Activated naive CD4-positive, alpha-beta T cell treated with anti-CD3 and anti-CD28 coated beads, Interleukin-2, amount 50 U/mL, for 24 hours (primary cell): ENCODE measurements around the gene TAF12.
"Not testable (repeated sequence)": the region's sequence is repeated elsewhere in the genome, so short reads cannot be mapped to it uniquely, and the experiment has no call there.

Experiments used
- H3K27ac Mint-ChIP-seq: one replicate; pipeline ENCODE4 v1.8.0; 2021; ENCODE audit warnings: mild to moderate bottlenecking, mixed read lengths
- H3K27me3 Mint-ChIP-seq: one replicate; pipeline ENCODE4 v1.8.0; 2021; ENCODE audit warnings: mixed read lengths
- H3K36me3 Mint-ChIP-seq: one replicate; pipeline ENCODE4 v1.8.0; 2021; ENCODE audit warnings: mixed read lengths
- H3K4me1 Mint-ChIP-seq: one replicate; pipeline ENCODE4 v1.8.0; 2021; ENCODE audit warnings: mixed read lengths
- H3K4me3 Mint-ChIP-seq: one replicate; pipeline ENCODE4 v1.8.0; 2021; ENCODE audit warnings: mild to moderate bottlenecking, mixed read lengths
- H3K9me3 Mint-ChIP-seq: one replicate; pipeline ENCODE4 v1.8.0; 2021; ENCODE audit warnings: mixed read lengths

TAF12 gene

DNA sequence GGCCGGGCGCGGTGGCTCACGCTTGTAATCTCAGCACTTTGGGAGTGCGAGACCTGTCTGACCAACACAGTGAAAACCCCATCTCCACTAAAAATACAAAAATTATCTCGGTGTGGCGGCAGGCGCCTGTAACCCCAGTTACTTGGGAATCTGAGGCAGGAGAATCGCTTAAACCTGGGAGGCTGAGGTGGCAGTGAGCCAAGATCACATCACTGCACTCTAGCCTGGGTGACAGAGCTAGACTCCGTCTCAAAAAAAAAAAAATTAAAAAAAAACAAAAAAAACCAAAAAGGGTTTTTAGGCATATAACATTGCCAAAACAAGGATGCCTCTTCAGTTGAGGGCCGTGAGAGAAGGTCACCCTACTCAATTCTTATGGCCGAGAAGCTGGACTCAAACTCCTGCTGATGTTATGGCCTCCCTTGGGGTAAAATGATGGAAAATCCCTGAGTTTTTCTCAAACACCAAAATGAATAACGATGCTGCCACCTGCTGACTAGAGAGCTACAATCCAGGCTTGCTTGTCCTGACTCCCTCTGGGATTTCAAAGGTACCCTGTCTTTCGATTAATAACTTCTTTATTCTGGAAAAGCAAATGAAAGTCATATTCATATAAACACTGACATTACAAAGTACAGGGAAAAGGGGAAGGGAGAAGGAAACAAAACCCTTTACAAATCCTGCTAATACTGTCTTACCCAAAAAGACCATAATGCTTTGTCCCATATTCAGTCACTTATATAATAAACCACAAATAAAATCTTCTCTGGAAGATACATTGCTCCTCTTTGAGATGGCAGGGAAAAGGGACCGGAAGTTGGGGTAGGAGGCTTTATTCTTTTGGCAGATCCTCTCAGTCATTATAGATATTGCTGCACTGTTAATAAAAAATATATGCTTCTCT, 40.1 kb downstream of the TAF12 start:
- Mint-ChIP-seq H3K4me1 (no peaks in the 10 kb centered on the region), H3K4me3 (no peak overlapping the region), H3K27ac (no peak overlapping the region), H3K27me3 (no peaks in the 10 kb centered on the region), H3K36me3 (peaks cover 6% of the 10 kb centered on the region), H3K9me3 (no peaks in the 10 kb centered on the region)

DNA sequence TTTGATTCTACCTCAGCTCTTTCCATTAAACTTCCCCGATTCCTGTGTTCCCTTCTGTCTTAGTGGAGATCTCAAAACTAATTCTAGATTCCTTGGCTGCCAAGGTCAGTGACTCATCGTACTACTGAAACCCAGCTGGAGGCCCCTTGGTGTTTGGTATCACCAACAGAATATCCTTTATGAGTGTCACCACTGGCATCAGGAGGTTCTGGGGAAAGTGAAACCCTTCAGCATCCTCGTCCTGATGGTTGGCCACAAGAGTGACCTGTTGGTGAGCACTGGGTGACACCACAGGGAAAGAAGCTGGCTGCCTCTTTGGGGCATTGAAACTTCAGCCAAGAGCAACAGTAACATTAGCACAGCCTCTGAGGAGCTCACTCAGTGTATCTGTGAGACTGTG, 41.2 kb downstream of the TAF12 start:
- Mint-ChIP-seq H3K36me3 (peaks cover 6% of the 10 kb centered on the region), H3K4me1 (no peaks in the 10 kb centered on the region), H3K4me3 (no peak overlapping the region), H3K27ac (no peak overlapping the region), H3K9me3 (no peaks in the 10 kb centered on the region), H3K27me3 (no peaks in the 10 kb centered on the region)

DNA sequence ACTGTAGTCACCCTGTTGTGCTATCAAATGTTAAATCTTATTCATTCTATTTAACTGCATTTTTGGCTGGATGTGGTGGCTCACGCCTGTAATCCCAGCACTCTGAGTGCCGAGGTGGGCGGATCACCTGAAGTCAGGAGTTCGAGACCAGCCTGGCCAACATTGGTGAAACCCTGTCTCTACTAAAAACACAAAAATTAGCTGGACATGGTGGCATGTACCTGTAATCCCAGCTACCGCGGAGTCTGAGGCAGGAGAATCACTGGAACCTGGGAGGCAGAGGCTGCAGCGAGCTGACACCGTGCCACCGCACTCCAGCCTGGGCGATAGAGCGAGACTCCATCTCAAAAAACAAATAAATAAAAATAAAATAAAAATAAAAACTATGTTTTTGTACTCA, 46.6 kb downstream of the TAF12 start:
- H3K27ac Mint-ChIP-seq, H3K9me3 Mint-ChIP-seq, H3K4me3 Mint-ChIP-seq, H3K4me1 Mint-ChIP-seq, H3K27me3 Mint-ChIP-seq, H3K36me3 Mint-ChIP-seq: not testable (repeated sequence)

DNA sequence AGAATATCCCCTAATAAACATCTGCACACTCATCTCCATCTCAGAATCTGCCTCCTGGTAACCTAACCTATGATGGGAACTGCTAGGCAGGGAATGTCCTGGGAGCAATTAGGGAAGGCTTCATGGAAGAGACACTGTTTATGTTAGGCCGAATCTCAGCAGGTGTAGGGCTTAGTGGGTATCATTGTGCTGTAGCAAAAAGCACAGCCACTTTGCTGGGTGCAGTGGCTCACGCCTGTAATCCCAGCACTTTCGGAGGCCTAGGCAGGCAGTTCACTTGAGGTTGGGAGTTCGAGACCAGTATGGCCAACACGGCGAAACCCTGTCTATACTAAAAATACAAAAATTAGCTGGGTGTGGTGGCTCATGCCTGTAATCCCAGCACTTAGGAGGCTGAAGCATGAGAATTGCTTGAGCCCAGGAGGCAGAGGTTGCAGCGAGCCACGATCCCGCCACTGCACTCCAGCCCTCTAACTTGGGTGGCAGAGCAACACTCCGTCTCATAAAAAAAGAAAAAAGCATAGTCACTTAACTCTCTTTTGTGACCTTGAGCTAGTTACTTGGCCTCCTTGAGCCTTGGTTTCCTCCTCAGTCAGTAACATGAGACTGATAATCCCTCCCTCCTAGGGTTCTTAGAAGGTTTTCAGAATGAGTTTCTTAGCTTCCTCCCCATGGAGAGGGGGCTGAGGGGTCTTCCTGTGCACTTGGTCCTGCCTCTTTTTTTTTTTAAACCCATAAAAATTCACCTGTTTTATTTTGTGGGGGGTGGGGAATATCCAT, 47.3 kb downstream of the TAF12 start:
- Mint-ChIP-seq H3K9me3 (no peaks in the 10 kb centered on the region), H3K4me3 (no peak overlapping the region), H3K4me1 (peaks cover 4% of the 10 kb centered on the region)

DNA sequence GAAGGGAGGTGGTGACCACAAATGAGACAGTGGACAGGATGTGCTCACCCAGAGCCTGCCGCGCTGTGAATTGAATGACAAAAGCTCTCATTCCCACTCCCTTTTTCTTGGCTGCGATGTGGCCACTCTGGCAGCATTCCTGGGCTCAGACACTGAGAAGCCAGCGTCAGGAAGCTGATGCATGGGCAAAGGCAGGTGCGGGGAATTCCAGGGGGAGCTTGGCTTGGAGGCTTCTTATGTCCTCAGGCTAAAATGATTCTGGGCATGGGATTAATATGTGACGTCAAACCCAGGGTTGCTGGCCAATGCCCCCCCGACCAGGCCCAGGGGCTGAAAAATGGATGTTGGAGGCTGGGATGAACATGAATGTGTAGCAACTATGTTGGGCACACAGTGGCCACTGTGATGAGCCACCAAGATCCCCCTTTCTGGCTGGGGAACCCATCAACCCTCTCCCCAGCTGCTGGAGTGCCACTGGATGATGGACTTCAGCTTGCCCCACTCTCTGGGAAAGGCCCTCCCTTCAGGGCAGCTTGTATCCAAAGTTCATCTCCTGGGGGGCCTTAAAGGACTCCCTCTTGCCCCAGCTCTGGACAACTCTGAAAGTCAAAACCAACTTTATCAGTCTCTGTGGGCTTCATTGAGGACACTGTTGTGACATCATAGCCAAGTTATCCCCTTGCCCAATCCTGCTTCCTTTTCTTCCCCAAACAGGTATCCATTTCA, 48.0 kb downstream of the TAF12 start:
- H3K4me1 Mint-ChIP-seq, H3K9me3 Mint-ChIP-seq, H3K27me3 Mint-ChIP-seq, H3K4me3 Mint-ChIP-seq, H3K36me3 Mint-ChIP-seq, H3K27ac Mint-ChIP-seq: not testable (repeated sequence)

More for the DNA sequence above, 47.3 kb downstream of the TAF12 start:
- peaks cover 1% of the 10 kb centered on the region for H3K36me3 Mint-ChIP-seq
- peaks cover 2% of the 10 kb centered on the region for H3K27me3 Mint-ChIP-seq
- H3K27ac Mint-ChIP-seq = no peak overlapping the region

DNA sequence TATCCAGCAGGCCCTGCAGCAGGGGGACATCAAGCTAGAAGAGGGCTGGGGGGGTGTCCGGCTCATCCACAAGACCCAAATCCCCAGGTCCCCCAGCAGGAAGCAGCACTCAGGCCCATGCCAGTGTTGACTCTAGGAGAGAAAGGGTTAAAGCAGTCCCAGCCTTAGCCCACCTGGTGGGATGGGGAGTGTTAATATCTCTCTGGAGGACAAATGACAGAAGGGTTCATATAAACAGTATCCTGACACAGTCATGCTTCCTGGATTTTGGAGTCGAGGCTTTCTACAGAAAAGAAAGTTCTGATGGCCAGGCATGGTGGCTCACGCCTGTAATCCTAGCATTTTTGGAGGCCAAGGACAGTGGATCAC, 48.9 kb downstream of the TAF12 start:
- H3K4me3 Mint-ChIP-seq, H3K27me3 Mint-ChIP-seq, H3K4me1 Mint-ChIP-seq, H3K9me3 Mint-ChIP-seq, H3K36me3 Mint-ChIP-seq, H3K27ac Mint-ChIP-seq: not testable (repeated sequence)

DNA sequence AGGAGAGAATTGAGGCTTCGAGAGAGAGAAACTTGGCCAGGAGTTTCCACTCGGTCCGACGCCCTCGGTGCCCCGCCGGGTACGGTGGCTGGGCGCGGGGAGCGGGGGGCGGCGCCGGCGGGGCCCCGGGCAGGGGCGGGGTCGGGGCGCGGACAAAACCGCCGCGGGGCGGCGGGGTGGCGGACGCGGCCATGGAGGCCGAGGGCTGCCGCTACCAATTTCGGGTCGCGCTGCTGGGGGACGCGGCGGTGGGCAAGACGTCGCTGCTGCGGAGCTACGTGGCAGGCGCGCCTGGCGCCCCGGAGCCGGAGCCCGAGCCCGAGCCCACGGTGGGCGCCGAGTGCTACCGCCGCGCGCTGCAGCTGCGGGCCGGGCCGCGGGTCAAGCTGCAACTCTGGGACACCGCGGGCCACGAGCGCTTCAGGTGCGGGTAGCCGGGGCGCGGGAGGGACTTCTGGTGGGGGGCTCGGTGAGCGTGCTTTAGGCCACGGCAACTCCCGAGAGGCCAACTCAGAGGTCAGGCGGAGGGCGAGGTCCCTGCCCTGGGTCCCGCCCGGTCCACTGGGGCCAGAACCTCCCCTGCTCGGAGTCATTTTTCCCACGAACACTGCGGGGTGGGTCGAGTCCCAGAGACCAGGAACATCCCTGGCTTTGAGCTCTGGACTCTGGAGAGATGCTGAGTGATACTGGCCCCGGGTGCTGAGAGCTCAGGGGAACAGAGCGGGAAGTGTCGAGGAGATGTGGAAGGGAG, 50.4 kb downstream of the TAF12 start:
- Mint-ChIP-seq H3K27me3 (peaks cover 2% of the 10 kb centered on the region), H3K27ac (no peak overlapping the region), H3K4me1 (peaks cover 4% of the 10 kb centered on the region), H3K4me3 (peak overlapping the region; percentile 80), H3K9me3 (no peaks in the 10 kb centered on the region), H3K36me3 (peaks cover 1% of the 10 kb centered on the region)

DNA sequence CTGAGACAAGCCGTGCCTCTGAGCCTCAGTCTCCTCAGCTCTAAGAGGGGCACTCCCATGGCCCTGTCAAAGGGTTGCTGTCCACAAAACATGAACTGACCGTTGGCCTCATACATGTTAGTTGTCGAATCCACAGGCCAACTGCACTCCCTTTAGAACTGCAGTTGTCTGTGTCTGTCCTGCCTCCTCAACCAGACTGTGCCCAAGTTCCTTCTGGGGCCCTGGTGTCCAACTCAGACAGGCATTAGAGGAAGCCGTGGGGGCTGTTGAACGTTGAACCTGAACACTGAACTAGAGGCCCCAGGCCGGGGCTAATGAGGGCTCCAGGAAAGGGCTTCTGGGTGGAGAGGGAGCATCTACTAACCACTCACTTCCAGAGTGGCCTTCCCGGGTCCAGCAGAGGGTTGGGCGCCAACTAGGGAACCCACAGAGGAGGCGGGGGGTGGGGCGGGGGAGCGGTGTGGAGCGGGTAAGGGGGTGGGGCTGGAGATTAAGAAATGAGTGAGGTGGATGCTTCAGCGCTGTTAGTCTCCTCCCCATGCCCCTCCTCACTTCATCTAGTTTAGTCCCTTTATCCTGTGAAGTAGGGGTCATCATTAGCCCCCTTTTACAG, 51.1 kb downstream of the TAF12 start, which contains the start of gene RAB42:
TSS of gene RAB42 (plus strand) at position 558 of the 613 bp plus-strand sequence. CDS start 247 bp downstream, outside the sequence.
- peaks cover 1% of the 10 kb centered on the region for H3K36me3 Mint-ChIP-seq
- H3K27me3 Mint-ChIP-seq = peaks cover 2% of the 10 kb centered on the region
- H3K4me1 Mint-ChIP-seq = peaks cover 4% of the 10 kb centered on the region
- no peak within 1 kb of the TSS for H3K27ac Mint-ChIP-seq
- peak within 1 kb of the TSS; percentile 80 for H3K4me3 Mint-ChIP-seq
- no peaks in the 10 kb centered on the region for H3K9me3 Mint-ChIP-seq

DNA sequence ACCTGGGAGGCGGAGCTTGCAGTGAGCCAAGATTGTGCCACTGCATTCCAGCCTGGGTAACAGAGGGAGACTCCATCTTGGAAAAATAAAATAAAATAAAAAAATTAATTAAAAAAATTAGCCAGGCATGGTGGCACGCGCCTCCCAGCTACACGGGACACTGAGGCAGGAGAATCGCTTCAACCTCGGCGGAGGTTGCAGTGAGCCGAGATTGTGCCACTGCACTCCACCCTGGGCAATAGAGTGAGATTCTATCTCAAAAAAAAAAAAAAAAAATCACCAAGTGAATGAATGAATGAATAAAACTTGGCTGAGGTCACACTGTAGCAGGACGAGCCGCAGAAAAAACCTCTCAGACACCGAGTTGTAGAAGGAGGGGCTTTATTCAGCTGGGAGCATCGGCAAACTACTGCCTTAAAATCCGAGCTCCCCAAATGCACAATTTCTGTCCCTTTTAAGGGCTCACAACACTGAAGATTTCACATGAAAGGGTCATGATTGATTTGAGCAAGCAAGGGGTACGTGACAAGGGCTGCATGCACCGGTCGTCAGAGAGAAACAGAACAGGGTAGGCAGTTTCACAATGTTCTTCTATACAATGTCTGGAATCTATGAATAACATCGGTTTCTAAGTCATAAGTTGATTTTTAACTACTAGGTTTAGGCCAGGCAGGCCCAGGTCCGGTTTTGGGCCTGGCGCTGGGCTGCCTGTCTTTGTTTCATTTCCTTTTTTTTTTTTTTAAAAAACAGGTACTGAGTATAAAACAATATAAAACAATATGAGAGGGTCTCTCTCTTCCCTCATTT, 56.1 kb downstream of the TAF12 start:
- H3K27me3 Mint-ChIP-seq, H3K4me3 Mint-ChIP-seq, H3K4me1 Mint-ChIP-seq, H3K36me3 Mint-ChIP-seq, H3K27ac Mint-ChIP-seq, H3K9me3 Mint-ChIP-seq: not testable (repeated sequence)

DNA sequence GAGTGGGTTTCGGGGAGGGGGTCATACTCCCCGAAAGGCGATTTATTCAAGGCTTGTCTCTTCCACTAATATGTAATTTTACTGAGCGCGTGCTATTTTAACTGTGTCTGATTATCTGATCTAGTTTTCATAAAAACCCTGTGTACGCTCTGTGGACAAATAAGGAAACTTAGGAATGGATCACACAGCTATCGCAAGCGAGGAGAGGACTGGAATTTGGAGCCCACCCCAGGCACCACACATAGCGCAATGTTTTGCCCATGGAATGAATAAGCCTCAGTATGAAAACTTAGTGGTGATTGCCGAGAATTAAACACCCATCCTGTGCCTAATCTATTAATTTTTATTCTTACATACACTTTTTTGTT, 60.6 kb downstream of the TAF12 start:
- H3K27me3 Mint-ChIP-seq = no peaks in the 10 kb centered on the region
- peaks cover 26% of the 10 kb centered on the region for H3K4me1 Mint-ChIP-seq
- no peaks in the 10 kb centered on the region for H3K9me3 Mint-ChIP-seq
- peak overlapping the region; percentile 97 for H3K27ac Mint-ChIP-seq
- peaks cover 25% of the 10 kb centered on the region for H3K36me3 Mint-ChIP-seq
- H3K4me3 Mint-ChIP-seq = peak overlapping the region; percentile 98

DNA sequence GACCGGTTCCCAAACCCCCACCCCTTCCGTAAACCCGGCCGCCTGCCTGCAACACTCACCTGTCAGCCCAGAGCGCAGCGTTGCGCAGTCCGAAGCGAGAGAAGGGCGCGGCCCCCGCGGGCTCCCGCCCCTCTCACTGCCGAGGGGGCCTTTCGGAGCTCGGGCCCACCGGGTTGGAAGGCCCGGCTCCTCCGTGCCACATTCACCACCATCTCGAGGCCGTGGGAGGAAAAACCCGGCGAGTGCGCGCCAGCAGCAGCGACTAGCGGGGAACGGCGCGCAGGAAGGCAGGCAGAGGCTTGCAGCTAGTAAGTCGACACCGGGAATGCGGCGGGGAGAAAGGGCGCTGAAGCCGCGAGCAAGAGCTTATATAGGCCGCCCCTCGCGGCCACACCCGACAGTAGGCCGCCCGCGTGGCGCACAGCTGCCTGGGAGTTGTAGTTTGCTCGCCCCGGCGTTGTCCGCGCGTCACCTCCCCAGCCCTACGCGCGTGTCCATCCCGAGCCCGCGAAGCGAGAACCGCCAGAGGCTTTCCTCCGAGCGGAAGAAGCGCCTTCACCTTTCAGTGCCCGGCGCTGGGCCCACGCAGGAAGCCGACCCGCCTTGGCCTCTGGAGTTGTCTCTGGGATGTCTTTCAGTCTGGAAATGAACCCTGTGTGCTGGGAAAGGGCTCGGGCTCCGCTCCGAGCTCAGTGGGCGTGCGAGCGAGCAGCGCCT, 61.2 kb downstream of the TAF12 start:
- Mint-ChIP-seq H3K27ac (peak overlapping the region; percentile 97), H3K36me3 (peaks cover 25% of the 10 kb centered on the region), H3K4me3 (peak overlapping the region; percentile 98), H3K27me3 (no peaks in the 10 kb centered on the region), H3K4me1 (peaks cover 26% of the 10 kb centered on the region), H3K9me3 (no peaks in the 10 kb centered on the region)

DNA sequence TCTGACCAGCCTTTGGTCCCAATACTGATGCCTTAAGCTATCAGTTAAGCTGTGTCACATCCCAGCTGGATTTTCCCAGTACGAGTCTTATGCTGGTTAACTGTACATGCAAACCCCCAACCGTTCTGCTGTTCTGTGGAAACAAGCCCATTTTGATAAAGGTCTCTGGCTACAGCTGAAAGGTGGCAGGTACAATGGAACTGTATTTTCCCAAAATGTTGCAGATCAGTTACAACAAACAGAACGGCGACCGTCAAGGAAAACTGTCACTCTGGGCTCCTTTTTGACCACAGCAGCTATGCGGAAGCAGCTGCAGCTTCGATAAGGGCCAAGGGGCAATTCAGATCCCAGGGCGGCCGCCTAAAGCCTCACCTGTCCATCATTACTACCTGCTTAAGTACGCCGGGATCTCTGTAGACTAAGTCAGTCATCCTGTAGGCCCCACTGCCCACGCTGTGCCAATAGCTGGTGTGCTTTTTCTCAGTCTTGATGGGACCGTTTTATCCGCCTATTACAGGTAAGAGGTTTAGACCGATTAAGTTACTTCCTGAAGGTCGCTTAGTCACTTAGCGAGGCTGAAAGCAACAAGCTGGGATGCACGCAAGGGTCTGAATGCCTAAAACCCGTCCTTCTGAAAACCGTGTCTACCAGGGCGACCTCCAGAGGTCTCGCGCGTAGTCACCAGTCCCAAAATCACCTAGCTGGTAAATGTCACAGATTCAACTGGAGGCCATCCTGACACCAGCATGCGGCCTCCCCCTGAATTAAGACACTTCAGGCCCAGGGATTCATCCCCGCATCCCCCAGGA, 61.9 kb downstream of the TAF12 start:
- H3K9me3 Mint-ChIP-seq = no peaks in the 10 kb centered on the region
- H3K36me3 Mint-ChIP-seq = peaks cover 25% of the 10 kb centered on the region
- H3K4me1 Mint-ChIP-seq = peaks cover 26% of the 10 kb centered on the region
- peak overlapping the region; percentile 98 for H3K4me3 Mint-ChIP-seq
- no peaks in the 10 kb centered on the region for H3K27me3 Mint-ChIP-seq
- H3K27ac Mint-ChIP-seq = peak overlapping the region; percentile 97

DNA sequence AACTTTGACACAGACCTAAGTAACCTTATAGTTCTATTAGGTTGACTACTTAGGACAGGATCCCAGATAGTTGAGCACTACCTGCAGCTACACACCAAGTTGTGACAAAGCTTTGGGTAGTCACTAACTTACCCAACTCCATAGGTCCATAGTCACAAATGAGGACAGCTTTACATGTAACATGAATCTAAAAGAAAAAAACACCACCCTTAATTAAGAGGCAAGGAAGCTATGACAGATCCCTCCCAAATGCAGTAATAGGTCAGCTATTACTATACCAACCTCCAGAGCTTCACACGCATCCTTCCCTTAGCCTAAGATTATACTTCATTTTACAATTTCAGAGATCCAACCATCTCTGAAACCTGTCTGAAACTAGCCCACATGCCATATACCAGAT, 63.5 kb downstream of the TAF12 start:
- Mint-ChIP-seq H3K27ac (peak overlapping the region; percentile 97), H3K9me3 (no peaks in the 10 kb centered on the region), H3K36me3 (peaks cover 25% of the 10 kb centered on the region), H3K27me3 (no peaks in the 10 kb centered on the region), H3K4me1 (peaks cover 26% of the 10 kb centered on the region), H3K4me3 (peak overlapping the region; percentile 98)
